Measurements from ENCODE around the gene RIMOC1. TPM values are rescaled to one million over a fixed set of nuclear protein-coding genes. Genes with fewer than 3 reads are reported as not detected.
A peak's percentile ranks its signal among the peaks of the same experiment; 100 is the strongest.

RIMOC1 gene
- total and polyA plus RNA-seq, 2 donors (not counting 1 experiment from before 2014, with no cell fraction given), result 5.3 to 33.1 TPM

GRCh38 chr5:41870627-41871048 is 33.5 kb upstream of the RIMOC1 start:
- no peak for DNase-seq
- 16% methylated on average over 12 of the region's 16 CpGs for WGBS (ENCODE audit: insufficient coverage)
- Histone ChIP-seq H3K4me3 (ENCODE audit: control extremely low read depth in 1 of 5, extremely low read depth in 1 of 5, insufficient read depth in 1 of 5, low read depth in 2 of 5, low read length in 4 of 5) (peak overlapping the region; percentile 35 to 97 (median 89)), H3K4me2 (replicated peaks; ENCODE audit: low read depth, low read length, poor library complexity, severe bottlenecking) (peak overlapping the region; percentile 96), H3K9me3 (ENCODE audit: control extremely low read depth in 1 of 3, control insufficient read depth in 2 of 3, insufficient read depth in 1 of 3, low read length in 2 of 3) (no peaks in the 10 kb centered on the region), H3K9ac (ENCODE audit: low read length) (peak overlapping the region; percentile 92), H3K79me2 (ENCODE audit: control insufficient read depth, insufficient read depth, low read length) (peaks cover 7% of the 10 kb centered on the region), H2AFZ (ENCODE audit: insufficient read depth, low read depth, low read length, poor library complexity, severe bottlenecking) (peak overlapping the region; percentile 89), H3K36me3 (replicated peaks in 1 of 2; ENCODE audit: control extremely low read depth in 1 of 2, control insufficient read depth in 1 of 2, extremely low read depth in 1 of 2, insufficient read depth in 2 of 2, low read length in 1 of 2) (no peaks in the 10 kb centered on the region), H4K20me1 (ENCODE audit: control insufficient read depth, insufficient read depth, low read length, poor library complexity, severe bottlenecking) (no peaks in the 10 kb centered on the region), H3K27me3 (replicated peaks in 1 of 4; ENCODE audit: control extremely low read depth in 1 of 4, control insufficient read depth in 3 of 4, insufficient read depth in 4 of 4, low read length in 3 of 4) (no peaks in the 10 kb centered on the region), H3K4me1 (ENCODE audit: control insufficient read depth in 2 of 2, insufficient read depth in 2 of 2, low read length in 2 of 2) (peaks cover 16 to 20% of the 10 kb centered on the region in 2 donors), H3K27ac (ENCODE audit: low read length in 2 of 2) (peak overlapping the region; percentile 79 to 85)
- Mint-ChIP-seq H3K27ac (peak overlapping the region; percentile 95), H3K27me3 (no peaks in the 10 kb centered on the region), H3K4me3 (peak overlapping the region; percentile 94), H3K4me1 (peaks cover 34% of the 10 kb centered on the region), H3K9me3 (ENCODE audit: insufficient read depth) (no peaks in the 10 kb centered on the region)
- no peak for TF ChIP-seq EZH2 (IDR thresholded peaks at IDR 0.05; ENCODE audit: borderline replicate concordance, insufficient read depth, low read depth, low read length, poor library complexity, severe bottlenecking)
- TF ChIP-seq, protein P1, sequence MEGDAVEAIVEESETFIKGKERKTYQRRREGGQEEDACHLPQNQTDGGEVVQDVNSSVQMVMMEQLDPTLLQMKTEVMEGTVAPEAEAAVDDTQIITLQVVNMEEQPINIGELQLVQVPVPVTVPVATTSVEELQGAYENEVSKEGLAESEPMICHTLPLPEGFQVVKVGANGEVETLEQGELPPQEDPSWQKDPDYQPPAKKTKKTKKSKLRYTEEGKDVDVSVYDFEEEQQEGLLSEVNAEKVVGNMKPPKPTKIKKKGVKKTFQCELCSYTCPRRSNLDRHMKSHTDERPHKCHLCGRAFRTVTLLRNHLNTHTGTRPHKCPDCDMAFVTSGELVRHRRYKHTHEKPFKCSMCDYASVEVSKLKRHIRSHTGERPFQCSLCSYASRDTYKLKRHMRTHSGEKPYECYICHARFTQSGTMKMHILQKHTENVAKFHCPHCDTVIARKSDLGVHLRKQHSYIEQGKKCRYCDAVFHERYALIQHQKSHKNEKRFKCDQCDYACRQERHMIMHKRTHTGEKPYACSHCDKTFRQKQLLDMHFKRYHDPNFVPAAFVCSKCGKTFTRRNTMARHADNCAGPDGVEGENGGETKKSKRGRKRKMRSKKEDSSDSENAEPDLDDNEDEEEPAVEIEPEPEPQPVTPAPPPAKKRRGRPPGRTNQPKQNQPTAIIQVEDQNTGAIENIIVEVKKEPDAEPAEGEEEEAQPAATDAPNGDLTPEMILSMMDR (IDR thresholded peaks at IDR 0.05), result no peak
- ATAC-seq (ENCODE audit: low read depth), result no peak
- ChIA-PET POLR2A (interaction anchor here (0.6 to 2.5 kb wide), 3 partner anchors 33 to 55 kb away, joined by 5 to 11 read pairs (median 8); partner anchors contain the start of genes FBXO4 and RIMOC1), CTCF (interaction anchor here (0.7 to 1.5 kb wide), 3 partner anchors 51 to 187 kb away, joined by 3 read pairs; no protein-coding TSS in a partner anchor)
- intact Hi-C loops (cut with micrococcal nuclease), result loop anchor here (1.0 to 10.0 kb wide), 4 partner anchors 34 to 1443 kb away; partner anchors contain the start of genes FBXO4, HMGCS1, RIMOC1 and ZNF131

- CTCF ChIA-PET, result interaction anchor here (0.7 kb wide), 1 partner anchor 34 kb away, joined by 3 read pairs; no protein-coding TSS in a partner anchor
- Histone ChIP-seq H3K36me3 (replicated peaks in 1 of 2; ENCODE audit: control extremely low read depth in 1 of 2, control insufficient read depth in 1 of 2, extremely low read depth in 1 of 2, insufficient read depth in 2 of 2, low read length in 1 of 2) (no peaks in the 10 kb centered on the region), H3K4me3 (ENCODE audit: control extremely low read depth in 1 of 5, extremely low read depth in 1 of 5, insufficient read depth in 1 of 5, low read depth in 2 of 5, low read length in 4 of 5) (no peak overlapping the region), H3K4me1 (ENCODE audit: control insufficient read depth in 2 of 2, insufficient read depth in 2 of 2, low read length in 2 of 2) (peaks cover 16 to 20% of the 10 kb centered on the region in 2 donors), H3K27ac (ENCODE audit: low read length in 2 of 2) (no peak overlapping the region), H4K20me1 (ENCODE audit: control insufficient read depth, insufficient read depth, low read length, poor library complexity, severe bottlenecking) (no peaks in the 10 kb centered on the region), H3K79me2 (ENCODE audit: control insufficient read depth, insufficient read depth, low read length) (peaks cover 3% of the 10 kb centered on the region), H2AFZ (ENCODE audit: insufficient read depth, low read depth, low read length, poor library complexity, severe bottlenecking) (peak overlapping the region; percentile 8), H3K9ac (ENCODE audit: low read length) (no peak overlapping the region), H3K9me3 (ENCODE audit: control extremely low read depth in 1 of 3, control insufficient read depth in 2 of 3, insufficient read depth in 1 of 3, low read length in 2 of 3) (no peaks in the 10 kb centered on the region), H3K4me2 (replicated peaks; ENCODE audit: low read depth, low read length, poor library complexity, severe bottlenecking) (no peak overlapping the region), H3K27me3 (replicated peaks in 1 of 4; ENCODE audit: control extremely low read depth in 1 of 4, control insufficient read depth in 3 of 4, insufficient read depth in 4 of 4, low read length in 3 of 4) (no peaks in the 10 kb centered on the region)
- no peak overlapping the region for H3K4me3 Mint-ChIP-seq
- ATAC-seq (ENCODE audit: low read depth), result no peak
- 100% methylated on average over 2 of the region's 2 CpGs for WGBS (ENCODE audit: insufficient coverage)
- TF ChIP-seq, protein P1 (IDR thresholded peaks at IDR 0.05), result no peak
- no peak for TF ChIP-seq EZH2 (IDR thresholded peaks at IDR 0.05; ENCODE audit: borderline replicate concordance, insufficient read depth, low read depth, low read length, poor library complexity, severe bottlenecking)
- intact Hi-C loops (cut with micrococcal nuclease), result loop anchor here (10.0 kb wide), 1 partner anchor 1253 kb away; the partner anchor contains the start of gene ZNF131
- peaks cover 2% of the 10 kb centered on the region for H3K27me3 Mint-ChIP-seq
- no peak for DNase-seq
- peak overlapping the region; percentile 26 for H3K27ac Mint-ChIP-seq
- H3K4me1 Mint-ChIP-seq, result peaks cover 28% of the 10 kb centered on the region
- no peaks in the 10 kb centered on the region for H3K9me3 Mint-ChIP-seq (ENCODE audit: insufficient read depth)
- POLR2A ChIA-PET, result interaction anchor here (1.7 to 2.5 kb wide), 2 partner anchors 32 to 54 kb away, joined by 8 to 11 read pairs; partner anchors contain the start of genes FBXO4 and RIMOC1
Observed at GRCh38 chr5:41871852-41872251, 32.3 kb upstream of the RIMOC1 start.

All from B cell (primary cell).